Fibroblast of the conjunctiva (primary cell): ENCODE data around the gene ATXN1.
"Not testable (repeated sequence)": the region's sequence is repeated elsewhere in the genome, so short reads cannot be mapped to it uniquely, and the experiment has no call there.

Experiments used
- DNase-seq: peaks from one replicate; pipeline ENCODE4 v3.0.0-alpha.2; 2010; ENCODE audit warnings: low read depth

Gene ATXN1

DNA sequence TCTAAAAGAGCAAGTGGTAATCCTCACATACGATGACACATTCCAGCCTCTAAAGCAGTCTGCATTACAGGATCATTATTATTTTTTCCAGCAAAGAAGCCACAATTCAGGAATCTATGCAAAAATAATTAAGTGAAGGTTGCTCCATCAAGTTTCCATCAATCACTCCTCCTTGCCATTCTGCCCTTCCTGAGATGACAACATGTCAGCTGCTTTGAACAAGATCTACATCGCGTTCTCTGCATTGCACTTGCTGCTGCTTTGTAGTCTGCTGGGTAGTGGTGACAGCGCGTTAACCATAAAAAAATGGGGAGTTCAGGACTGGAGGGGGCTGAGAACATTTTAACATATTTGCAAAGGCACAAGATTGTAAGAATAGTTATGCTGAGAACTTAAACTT lies 375.2 kb downstream of the ATXN1 start:
- DNase-seq = no peak

DNA sequence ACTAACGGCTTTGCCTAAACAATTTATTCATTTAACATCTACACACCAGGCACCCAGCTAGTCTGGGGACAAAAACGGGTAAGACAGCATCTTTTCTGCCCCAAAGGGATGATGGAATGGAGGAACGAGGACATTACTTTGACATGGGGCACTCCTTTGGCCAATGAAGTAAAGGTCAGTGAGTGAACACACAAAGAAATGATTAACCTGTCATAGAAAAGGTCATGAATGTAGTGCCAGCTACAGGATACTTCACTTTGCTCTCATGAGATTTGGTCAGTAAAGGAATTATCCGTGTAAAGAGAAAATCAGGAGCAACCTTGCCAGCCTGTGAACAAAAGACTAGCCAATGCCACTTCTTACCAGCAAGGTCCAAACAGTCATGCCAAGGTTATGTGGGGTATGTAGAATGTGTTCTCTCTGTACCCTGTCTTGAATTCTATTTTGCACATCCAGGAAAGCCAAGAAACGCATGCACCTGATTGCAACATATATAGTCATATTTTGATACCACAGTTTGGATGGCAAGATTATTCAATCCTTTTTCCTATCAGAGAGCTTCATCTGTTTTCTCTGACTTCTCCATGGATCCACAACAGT lies 377.6 kb downstream of the ATXN1 start:
- DNase-seq = no peak

DNA sequence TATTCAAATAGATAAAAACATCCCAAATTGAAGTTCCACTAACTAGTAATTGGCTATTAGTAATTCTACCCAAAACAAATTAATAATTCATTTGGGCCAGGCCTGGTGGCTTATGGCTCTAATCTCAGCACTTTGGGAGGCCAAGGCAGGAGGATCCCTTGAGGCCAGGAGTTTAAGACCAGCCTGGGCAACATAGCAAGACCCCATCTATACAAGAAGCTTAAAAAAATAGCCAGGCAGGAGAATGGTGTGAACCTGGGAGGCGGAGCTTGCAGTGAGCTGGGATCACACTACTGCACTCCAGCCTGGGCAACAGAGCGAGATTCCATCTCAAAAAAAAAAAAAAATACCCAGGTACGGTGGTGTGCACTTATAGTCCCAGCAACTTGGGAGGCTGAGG lies 379.3 kb downstream of the ATXN1 start:
- DNase-seq = not testable (repeated sequence)

DNA sequence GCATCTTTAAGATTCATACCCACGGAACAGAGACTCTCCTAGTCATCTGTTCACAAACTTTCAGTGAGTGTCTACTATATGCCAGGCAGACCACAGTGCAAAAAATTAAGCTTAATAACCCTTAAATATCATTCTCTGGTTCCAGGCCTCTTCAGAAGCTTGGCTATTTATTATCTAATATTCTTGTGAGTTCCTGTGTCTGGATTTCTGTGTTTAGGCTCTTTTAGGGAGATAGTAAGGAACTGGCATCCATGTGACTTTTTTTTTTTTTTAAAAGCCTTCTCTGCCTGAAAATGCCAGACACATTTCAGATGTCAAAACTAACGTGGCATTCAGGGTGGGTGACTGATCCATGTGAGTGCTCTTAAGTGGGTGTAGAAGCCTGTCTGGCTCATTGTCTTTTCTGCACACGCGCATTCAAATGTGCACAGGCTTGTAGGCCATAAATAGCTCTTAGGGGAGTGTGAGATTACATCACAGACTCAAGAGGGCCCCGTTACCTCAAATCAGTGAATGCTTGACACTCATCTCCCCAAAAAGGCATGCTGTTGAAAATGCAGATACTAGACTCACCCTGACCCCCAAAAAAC lies 380.9 kb downstream of the ATXN1 start:
- DNase-seq = no peak

DNA sequence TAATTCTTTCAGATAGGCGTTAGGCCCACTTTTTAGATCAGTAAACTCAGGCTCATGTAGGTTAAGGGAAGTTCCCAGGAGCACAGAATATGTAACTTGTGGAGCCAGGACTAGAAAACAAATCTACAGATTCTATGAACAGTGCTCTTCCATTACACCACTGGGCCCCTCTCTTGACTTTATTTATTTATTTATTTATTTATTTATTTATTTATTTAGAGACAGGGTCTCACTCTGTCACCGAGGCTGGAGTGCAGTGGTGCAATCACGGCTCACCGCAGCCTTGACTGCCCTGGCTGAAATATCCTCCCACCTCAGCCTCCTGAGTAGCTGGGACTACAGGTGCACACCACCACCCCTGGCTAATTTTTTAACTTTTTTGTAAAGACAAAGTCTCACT lies 382.9 kb downstream of the ATXN1 start:
- DNase-seq = not testable (repeated sequence)

DNA sequence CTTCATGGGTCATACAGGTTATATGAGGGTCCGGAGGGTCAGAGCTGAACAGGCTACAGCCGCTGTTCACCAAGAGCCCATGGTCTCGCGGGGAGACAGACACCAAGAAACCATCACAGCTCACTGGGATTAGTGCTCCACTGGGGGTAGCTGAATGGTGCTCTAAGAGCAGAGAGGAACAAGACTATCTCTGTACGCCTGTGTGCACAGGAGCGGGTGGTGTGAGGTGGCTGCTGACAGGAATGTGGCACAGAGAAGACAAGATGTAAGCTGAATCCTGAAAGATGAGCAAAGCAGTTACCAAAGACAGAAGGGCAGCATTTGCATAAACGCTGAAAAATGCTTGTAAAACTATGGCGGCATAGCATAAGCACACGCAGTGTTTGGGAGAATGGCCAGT lies 383.8 kb downstream of the ATXN1 start:
- DNase-seq = no peak

DNA sequence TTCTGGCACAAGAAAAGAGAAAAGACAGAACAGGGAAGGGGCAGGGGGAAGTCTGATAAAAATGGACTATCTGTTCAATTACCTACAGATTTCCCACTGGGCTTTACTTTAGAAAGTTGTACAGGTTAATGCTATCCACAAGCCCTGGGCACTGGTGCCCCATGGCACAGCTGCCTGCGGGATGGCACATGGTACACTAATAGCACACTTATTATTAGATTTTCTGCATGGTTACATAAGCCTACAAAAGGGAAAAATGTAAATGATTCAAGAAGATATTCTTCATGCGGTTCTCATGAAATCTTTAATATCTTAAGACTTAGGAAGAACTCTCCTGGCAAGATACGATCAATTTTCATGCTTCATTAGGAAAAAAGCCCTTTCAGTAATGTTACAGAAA lies 385.4 kb downstream of the ATXN1 start:
- DNase-seq = no peak

DNA sequence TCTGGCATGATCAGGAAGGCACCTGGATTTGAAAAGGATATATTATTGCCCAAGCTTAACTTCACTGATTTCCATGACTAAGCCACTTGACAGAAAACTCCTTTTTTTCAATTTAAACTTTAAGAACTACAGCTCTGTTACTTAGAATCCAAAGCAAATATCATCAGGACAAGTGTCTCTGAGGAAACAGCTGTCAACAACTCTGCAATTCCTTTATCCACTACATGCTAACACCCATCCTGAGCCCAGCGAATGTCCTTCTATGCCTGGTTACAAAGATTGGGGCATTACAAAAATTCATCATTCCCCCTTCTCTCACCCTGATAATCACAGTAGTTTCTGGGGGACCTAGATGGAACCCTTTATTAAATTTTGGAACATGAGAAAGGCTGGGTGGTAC lies 386.1 kb downstream of the ATXN1 start:
- DNase-seq = no peak

DNA sequence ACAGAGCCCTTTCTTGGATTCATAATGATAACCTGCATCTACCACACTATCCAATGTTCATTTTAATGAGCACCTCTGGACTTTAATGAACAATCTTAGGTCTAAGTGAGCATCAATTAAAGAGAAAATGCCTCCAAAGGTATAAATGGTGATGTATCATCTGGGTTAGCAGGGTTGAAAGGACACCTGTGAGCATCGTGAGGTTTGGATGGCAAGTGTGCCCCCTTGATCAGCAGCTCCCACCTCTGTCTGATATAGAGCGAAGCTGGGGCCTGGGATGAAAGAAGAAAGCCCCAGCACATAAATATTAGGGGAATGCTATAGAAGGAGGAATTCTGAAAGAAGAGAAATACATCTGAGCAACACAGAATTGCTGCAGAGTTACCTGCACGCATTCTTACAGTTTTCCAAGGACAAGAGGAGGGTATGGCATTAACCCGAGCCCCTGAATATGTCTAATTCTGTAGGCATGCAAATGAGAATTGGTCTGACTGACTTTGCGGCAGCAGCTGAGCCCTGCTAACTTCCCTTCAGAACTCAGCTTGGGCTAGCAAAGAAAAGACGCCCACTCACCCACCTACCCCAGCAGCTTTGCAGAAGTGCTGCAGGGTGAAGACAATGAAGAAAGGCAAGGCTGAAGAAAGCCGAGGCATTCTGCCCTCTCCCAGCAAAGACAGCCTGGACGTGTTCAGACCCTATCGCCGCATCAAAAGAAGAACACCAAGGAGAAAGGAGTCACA lies 386.6 kb downstream of the ATXN1 start:
- DNase-seq = no peak

DNA sequence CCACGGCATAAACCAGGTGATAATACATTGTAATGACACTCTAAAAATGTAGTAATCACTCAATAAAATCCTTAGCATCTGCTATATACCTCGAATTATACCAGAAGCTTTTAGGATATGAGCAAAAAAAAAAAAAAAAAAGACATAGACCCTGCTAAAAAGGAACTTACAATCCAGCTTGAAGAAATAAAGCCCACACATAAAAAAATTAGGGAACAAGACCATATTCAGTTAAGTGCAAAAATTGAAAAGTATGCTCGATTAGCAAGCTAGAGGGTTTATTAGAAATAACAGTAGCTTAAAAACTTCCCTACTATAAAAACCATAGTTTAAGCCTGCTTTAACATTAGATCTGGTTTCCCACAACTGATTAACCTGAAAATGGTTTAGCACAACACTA lies 387.2 kb downstream of the ATXN1 start:
- DNase-seq = no peak

DNA sequence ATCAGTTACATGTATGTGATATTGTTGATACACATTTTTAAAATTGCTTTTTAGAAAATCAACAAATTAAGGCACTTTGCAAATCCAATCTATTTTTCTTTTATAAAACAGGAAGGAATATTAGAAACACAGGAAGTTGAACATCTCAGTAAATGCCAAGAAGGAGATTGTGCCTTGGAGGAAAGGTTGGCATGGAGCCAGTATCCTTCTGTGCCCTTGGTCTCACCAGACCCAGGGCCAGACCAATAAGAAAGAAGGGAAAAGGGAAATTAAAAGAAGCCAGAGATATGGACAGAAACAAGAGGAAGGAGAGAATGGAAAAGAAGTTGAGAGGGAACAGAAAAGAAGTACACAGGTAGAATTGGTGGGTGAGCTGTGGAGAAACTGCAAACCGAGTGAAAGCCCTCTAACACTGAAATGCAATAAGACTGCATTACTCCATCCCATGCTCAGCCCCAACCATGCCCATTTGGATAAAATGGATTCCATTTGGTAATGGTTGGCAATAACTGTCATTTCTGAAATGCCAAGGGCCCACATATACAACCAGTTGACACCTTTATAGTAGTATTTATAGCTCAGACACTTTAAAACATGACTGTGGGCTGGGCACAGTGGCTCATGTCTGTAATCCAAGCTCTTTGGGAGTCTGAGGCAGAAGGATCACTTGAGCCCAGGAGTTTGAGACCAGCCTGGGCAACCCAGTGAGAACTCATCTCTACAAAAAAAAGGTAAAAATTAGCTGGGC lies 389.1 kb downstream of the ATXN1 start:
- no peak for DNase-seq

DNA sequence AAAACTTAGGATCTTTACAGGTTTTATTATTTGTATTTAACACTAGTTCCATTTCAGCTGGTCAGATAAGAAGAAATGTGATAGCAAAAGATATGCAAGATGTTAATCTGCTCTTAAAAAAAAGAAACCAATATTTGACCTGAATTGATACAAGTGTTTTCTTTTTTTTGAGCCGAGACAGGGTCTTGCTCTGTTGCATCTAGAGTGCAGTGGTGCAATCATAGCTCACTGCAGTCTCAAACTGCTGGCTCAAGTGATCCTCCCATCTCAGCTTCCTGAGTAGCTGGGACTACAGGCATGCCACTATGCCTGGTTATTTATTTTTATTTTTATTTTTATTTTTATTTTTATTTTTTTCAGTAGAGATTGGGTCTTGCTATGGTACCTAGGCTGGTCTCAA lies 389.9 kb downstream of the ATXN1 start:
- no peak for DNase-seq

DNA sequence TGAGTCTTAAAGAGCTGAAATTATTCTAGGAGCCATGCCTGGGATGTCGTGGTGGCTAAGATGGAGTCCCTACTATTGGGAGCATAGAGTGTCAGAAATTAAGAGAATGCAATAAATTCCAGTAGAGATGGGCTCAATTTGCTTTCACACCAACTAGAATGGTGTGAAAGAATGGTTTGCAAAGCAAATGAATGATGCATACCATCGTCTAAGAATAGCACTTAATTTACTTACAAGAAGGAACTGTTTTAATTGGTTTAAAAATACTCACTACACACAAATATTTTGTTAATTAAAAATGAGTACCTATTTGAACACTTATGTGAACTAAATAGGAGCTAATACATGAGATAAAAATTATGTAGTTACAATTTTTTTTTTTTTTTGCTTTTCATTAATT lies 390.3 kb downstream of the ATXN1 start:
- DNase-seq = no peak

DNA sequence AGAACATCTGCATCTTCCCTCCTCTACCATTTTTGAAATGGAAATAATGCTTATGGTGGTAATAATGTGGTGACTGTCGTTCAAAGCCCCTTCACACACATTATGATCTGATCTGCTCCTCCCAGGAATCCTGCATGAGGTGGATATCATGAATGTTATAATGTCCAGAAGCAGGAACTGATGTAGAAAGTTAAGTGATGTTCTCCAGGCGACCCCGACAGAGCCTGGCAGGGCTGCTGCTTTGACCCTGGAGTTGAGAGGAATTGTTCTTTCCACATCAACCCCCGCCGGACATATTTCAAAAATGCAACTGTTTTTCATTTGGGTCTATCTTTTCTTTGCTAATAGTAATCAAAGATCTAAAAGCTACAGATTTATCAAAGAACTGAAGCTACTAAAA lies 391.3 kb downstream of the ATXN1 start:
- no peak for DNase-seq

DNA sequence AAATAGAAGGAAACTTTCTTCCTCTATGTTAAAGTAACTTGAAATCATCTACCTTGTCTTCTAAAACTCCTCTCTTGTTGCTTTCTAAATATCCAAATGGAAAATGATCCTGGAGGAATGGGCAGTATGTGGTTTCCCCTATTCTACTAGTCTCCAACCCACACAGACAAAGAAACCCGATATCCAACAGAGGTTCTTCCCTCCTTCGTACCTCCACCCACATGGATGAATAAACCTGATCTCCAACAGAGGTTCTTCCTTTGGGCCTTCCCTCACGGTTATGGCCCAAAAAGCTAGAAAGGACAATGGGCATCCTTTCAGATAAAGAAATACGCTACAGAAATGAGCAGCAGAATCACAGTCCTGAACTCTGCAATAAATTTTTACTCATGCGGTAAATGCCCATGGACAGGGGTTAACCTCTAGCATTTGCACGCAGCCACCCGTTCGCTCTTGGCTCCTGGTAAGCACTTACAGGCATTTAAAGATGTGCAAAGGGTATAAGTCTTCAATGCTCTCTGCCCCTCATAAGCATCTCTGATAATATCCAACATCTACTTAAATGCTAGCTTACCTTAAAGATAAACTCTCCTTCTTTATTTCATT lies 392.0 kb downstream of the ATXN1 start:
- no peak for DNase-seq

DNA sequence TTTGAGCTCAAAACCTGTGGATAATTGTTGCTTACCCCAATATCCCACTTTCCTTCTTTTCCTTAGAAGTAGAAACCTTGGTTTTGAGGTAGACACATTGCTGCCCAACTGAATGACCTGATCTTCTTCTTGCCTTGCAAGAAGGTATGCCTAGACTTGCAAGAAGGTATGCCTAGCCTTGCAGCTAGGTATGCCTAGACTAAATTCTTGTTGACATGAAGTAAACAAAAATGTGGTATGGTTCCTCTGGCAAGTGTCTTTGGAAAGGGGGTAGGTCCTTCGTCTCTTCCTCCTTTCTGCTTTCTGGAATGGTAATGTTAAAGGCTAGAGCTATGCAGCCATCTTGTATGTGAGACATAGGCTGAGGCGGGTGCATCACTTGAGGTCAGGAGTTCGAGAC lies 393.7 kb downstream of the ATXN1 start:
- DNase-seq = no peak

DNA sequence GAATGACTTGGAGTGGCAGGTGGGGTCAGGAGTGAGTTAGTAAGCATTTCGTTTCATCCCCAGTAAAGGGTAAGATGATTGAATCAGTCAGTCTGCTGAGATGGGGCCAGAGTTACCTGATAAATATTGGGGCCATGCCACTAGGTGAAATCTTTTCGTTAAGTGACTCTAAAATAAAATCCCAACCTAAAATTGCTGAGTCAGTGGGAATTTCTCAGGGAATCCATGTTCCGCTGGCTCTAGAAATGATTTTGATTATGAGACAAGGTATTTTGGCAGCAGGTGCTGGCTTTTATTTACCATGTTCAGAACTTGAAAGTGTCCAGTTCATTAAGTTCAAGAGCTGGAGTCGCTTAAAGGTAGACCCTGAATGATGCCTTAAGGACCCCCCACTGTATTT lies 397.5 kb downstream of the ATXN1 start:
- DNase-seq = no peak

DNA sequence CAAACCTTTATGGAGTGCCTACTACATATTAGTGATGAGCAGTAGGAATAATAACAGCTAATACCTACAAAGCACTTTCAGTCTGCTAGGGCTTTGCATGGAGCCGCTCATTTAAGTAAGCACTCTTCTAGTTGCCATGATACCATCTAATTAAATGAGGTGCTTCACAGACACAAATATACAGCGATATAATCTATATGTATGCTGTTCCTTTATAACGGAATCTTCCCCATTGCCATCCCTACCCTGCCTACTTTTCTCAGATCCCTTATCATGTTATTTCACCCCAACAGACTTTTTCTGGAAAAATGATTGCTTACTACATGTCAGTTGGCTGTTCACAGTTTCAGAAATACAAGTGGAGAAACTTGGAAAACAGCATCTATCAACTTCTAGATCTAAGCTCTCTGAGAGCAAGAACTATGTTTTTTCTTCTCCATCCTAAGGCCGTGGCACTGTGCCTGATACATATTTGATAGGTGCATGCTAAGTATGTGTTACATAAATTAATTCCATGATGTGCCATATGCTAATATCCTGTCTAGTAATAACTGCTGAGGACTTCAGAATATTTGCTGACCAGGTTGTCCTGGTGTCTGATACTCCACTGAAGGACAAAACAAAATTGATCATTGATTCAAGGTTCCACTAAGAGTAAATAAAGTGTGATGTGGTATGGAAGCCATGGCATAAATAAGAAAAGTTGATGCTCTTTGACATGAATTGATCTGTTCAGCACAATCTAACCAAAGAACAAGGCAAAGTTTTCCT lies 398.3 kb downstream of the ATXN1 start:
- DNase-seq = no peak

DNA sequence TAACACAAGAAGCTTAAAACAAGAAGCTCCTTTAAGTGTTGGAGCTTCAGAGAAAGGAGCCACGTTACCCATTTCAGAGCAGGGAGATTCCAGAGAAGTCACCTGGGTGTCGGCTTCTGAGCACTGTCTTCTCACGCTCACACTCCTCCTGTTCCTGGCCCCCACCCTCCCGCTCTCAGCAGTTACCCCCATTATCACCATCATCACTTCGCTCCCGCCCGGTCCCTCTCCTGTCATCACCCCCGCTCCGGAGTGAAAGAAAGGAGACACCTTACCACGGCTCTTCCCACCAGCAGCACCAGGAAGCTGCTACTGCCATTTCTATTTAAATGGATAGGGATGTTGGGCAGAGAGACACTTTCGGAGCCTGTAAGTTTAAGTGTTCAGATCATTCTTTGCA lies 399.0 kb downstream of the ATXN1 start:
- DNase-seq = no peak

DNA sequence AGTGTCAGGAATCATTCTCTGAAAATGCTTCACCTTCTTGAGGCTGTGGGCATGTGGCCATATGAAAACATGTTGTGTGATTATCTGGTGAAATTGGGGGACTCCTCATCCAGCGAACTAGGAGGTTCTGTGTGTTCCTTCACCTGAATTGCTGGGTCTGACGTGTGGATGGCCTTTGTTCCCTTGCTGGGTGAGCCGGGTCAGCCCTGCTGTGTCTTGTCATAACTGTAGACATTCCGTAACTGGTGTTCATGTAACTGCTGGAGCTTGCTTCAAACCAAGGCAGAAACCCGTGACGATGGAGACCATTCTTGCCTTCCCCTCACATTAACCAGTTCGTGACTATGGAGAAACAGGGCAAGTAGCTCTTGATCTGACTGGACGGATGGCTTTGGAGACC lies 399.4 kb downstream of the ATXN1 start:
- DNase-seq = no peak

DNA sequence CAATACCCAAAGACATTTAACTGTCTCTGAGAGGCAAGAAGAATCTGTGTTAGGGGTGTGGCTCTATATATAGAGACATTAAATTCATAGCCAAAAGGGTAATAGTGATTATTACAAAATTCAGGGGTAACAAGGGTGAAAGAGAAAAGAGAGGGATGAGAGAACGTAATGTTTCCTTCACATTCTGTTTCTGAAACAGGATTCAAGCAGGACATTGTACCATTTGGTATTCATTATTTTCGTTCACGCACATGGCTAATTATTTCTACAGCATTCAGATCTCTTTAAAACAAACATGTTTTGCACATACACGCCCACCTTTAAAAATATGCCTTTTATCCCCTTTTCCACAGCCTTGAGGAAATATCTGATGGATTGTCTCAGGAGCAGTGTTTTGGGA lies 400.1 kb downstream of the ATXN1 start:
- DNase-seq = no peak

DNA sequence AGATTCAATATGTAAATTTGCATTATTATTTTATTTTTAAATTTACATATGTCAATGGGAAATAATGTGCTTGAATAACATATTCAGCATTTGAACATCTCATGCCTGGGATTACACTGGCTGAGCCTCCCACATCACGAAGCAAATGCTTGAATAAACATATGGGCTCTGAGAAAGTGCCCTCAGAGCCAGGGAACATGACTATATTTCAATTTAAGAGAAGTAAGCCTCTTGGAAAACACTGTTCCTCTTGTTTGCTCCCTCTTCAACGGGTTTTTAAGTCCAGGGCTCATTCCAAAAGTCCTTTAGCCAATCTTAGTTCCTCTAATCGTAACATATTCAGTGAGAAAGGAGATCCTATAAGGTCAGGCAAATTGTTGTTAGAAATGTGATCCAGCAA lies 400.9 kb downstream of the ATXN1 start:
- DNase-seq = no peak
